BE2C (cell line): ENCODE data around the gene BCL3.

Experiments
- DNase-seq: peaks from one replicate; pipeline ENCODE4 v3.0.0-alpha.2; 2020
- H3K27me3 ChIP-seq: fragments of 250-450 bp; sonication (Bioruptor Pico); 2 replicates; pipeline ENCODE4 v1.5.1; 2020; ENCODE audit warnings: mild to moderate bottlenecking
- H3K36me3 ChIP-seq: fragments of 250-450 bp; sonication (Bioruptor Pico); 2 replicates; pipeline ENCODE4 v1.5.1; 2020; ENCODE audit warnings: mild to moderate bottlenecking
- H3K4me1 ChIP-seq: fragments of 250-450 bp; sonication (Bioruptor Pico); 2 replicates; pipeline ENCODE4 v1.5.1; 2020
- H3K4me3 ChIP-seq: 2 replicates; pipeline ENCODE4 v1.5.1; 2011; ENCODE audit warnings: low read depth, low read length
- H3K9me3 ChIP-seq: fragments of 250-450 bp; sonication (Bioruptor Pico); 2 replicates; pipeline ENCODE4 v1.5.1; 2020
- TF ChIP-seq, protein P1 (sequence below): IDR thresholded peaks from 2 replicates; pipeline ENCODE4 v1.5.1; 2012; ENCODE audit warnings: mild to moderate bottlenecking, low read depth, low read length

BCL3 gene

DNA sequence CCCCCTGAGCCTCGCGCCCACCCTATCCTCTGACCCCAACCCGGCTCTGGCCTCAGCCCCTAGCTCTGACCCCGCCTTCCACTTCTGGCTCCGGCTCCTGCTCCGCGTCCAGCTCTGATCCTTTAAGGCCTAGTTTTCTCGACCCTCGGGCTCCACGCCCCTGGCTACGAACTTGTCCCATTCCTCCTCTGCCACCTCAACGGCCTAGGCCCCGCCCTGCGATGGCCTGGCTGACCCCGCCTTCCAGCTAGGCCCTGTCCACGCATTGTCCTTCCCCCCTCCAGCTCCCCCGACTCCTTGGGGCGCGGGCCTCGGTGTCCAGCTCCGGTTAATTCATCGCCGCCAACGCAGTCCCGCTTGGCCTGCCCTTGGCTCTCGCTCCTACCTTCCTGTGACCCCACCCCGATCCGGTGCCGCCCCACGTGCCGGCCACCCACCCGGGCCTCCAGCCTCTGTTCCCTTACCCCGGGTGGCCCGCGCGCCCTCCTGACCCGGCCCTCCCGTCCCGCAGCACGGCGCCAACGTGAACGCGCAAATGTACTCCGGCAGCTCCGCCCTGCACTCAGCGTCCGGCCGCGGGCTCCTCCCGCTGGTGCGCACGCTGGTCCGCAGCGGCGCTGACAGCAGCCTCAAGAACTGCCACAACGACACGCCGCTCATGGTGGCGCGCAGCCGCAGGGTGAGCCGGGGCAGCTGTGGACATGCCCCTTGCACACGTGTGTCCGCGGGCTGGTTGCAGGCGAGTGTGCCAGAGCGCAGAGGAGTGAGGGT, 9.4 kb downstream of the BCL3 start:
- Histone ChIP-seq H3K4me3 (peak overlapping the region; percentile 71), H3K4me1 (peaks cover 14% of the 10 kb centered on the region), H3K36me3 (no peaks in the 10 kb centered on the region; the same call in 1 of the 2 replicates), H3K9me3 (no peaks in the 10 kb centered on the region), H3K27me3 (no peaks in the 10 kb centered on the region)
- peak; percentile 77 for DNase-seq
- TF ChIP-seq, protein P1, sequence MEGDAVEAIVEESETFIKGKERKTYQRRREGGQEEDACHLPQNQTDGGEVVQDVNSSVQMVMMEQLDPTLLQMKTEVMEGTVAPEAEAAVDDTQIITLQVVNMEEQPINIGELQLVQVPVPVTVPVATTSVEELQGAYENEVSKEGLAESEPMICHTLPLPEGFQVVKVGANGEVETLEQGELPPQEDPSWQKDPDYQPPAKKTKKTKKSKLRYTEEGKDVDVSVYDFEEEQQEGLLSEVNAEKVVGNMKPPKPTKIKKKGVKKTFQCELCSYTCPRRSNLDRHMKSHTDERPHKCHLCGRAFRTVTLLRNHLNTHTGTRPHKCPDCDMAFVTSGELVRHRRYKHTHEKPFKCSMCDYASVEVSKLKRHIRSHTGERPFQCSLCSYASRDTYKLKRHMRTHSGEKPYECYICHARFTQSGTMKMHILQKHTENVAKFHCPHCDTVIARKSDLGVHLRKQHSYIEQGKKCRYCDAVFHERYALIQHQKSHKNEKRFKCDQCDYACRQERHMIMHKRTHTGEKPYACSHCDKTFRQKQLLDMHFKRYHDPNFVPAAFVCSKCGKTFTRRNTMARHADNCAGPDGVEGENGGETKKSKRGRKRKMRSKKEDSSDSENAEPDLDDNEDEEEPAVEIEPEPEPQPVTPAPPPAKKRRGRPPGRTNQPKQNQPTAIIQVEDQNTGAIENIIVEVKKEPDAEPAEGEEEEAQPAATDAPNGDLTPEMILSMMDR: peak; percentile 14; the same call in 1 of the 2 replicates

DNA sequence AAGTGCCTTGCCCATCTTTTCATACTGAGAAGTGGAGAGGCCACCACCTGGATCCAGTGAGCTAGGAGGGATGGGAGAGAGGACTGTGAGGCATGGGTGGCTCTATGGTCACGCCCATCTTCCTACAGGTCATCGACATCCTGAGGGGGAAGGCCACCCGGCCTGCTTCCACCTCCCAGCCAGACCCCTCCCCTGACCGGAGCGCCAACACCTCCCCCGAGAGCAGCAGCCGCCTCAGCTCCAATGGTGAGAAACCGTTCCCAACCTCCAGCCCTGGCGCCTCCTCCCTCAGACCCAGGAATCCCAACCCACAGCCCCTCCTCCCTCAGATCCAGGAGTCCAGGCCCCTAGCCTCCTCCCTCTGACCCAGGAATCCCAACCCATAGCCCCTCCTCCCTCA, 10.1 kb downstream of the BCL3 start:
- Histone ChIP-seq H3K27me3 (no peaks in the 10 kb centered on the region), H3K9me3 (no peaks in the 10 kb centered on the region), H3K4me3 (peak overlapping the region; percentile 71), H3K36me3 (no peaks in the 10 kb centered on the region; the same call in 1 of the 2 replicates), H3K4me1 (peaks cover 14% of the 10 kb centered on the region)
- no peak for DNase-seq
- TF ChIP-seq, protein P1: no peak

GRCh38 chr19:44759083-44759804, 10.7 kb downstream of the BCL3 start:
- Histone ChIP-seq H3K4me3 (no peak overlapping the region), H3K9me3 (no peaks in the 10 kb centered on the region), H3K27me3 (no peaks in the 10 kb centered on the region), H3K4me1 (peaks cover 14% of the 10 kb centered on the region), H3K36me3 (no peaks in the 10 kb centered on the region; the same call in 1 of the 2 replicates)
- TF ChIP-seq, protein P1: no peak
- no peak for DNase-seq

DNA sequence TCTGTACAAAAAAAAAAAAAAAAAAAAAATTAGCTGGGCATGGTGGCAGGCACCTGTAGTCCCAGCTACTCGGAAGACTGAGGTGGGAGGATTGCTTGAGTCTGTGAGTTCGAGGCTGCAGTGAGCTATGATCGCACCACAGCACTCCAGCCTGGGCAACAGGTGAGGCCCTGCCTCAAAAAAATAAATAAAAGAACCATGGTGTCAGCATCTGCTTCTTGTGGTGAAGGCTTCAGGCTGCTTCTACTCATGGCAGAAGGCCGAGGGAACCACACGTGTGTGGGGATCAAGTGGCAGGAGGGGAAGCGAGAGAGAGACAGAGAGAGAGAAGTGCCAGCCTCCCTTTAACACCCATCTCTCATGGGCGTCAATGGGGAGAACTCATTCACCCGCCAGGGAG, 13.5 kb downstream of the BCL3 start:
- no peaks in the 10 kb centered on the region; the same call in 1 of the 2 replicates for H3K36me3 ChIP-seq
- H3K4me3 ChIP-seq: no peak overlapping the region
- no peaks in the 10 kb centered on the region for H3K27me3 ChIP-seq
- H3K4me1 ChIP-seq: peaks cover 1% of the 10 kb centered on the region
- DNase-seq: no peak
- TF ChIP-seq, protein P1: no peak
- H3K9me3 ChIP-seq: no peaks in the 10 kb centered on the region; the same call in 1 of the 2 replicates

DNA sequence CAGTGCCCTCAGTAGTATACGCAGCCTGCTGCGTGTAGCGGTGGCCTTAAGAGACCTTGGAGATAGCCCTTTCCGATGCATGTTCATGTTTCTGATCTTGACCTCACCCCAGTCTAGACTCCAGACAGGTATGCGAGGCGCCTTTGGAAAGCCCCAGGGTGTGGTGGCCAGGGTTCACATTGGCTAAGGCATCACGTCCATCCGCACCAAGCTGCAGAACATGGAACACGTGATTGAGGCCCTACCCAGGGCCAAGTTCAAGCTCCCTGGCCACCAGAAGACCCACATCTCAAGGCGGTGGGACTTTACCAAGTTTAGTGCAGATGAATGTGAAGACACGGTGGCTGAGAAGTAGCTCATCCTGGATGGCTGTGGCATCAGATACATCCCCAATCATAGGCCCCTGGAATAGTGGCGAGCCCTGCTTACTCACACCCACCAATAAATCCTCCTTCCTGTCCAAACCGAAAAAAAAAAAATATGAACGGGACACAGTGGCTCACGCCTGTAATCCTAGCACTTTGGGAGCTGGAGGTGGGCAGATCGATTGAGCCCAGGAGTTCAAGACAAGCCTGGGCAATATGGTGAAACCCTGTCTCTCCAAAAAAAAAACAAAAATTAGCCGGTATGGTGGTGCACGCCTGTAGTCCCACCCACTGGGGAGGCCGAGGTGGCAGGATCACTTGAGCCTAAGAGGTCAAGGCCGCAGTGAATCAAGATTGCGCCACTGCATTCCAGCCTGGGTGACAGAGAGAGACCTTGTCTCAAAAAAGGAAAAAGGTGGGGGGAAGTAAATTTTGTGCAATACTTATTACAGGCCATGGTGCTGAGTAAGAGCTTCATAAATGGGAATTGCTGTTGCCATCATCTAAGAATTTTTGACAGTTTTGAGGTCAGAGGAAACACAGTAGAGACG, 16.8 kb downstream of the BCL3 start:
- no peaks in the 10 kb centered on the region; the same call in 1 of the 2 replicates for H3K9me3 ChIP-seq
- no peak for DNase-seq

More for the DNA sequence above, 16.8 kb downstream of the BCL3 start:
- Histone ChIP-seq H3K4me3 (no peak overlapping the region), H3K36me3 (no peaks in the 10 kb centered on the region), H3K27me3 (no peaks in the 10 kb centered on the region), H3K4me1 (no peaks in the 10 kb centered on the region)
- TF ChIP-seq, protein P1: no peak
